H9 (cell line): ENCODE measurements around the gene EED. TPM values are rescaled to one million over a fixed set of nuclear protein-coding genes. Genes with fewer than 3 reads are reported as not detected.

Experiments used
- DNase-seq: peaks from one replicate; pipeline ENCODE4 v3.0.0-alpha.2; 2017
- H2AFZ ChIP-seq: one replicate; pipeline ENCODE4 v1.6.1; 2013; ENCODE audit warnings: mild to moderate bottlenecking, low read length, control low read depth, moderate library complexity
- H2AK5ac ChIP-seq: 2 replicates; pipeline ENCODE4 v1.6.1; 2013; ENCODE audit warnings: low read length, control low read depth, mixed read lengths; ENCODE audit not compliant: insufficient read length
- H2BK120ac ChIP-seq: one replicate; pipeline ENCODE4 v1.6.1; 2013; ENCODE audit warnings: low read depth, mild to moderate bottlenecking, low read length, control low read depth, inconsistent platforms; ENCODE audit not compliant: poor library complexity, severe bottlenecking
- H2BK12ac ChIP-seq: 2 replicates; pipeline ENCODE4 v1.6.1; 2013; ENCODE audit warnings: low read length, control low read depth, mixed read lengths, low read depth; ENCODE audit not compliant: insufficient read length
- H2BK15ac ChIP-seq: 2 replicates; pipeline ENCODE4 v1.6.1; 2013; ENCODE audit warnings: low read depth, low read length, control low read depth
- H2BK20ac ChIP-seq: one replicate; pipeline ENCODE4 v1.6.1; 2013; ENCODE audit warnings: low read depth, mild to moderate bottlenecking, low read length, control low read depth, inconsistent platforms; ENCODE audit not compliant: poor library complexity, severe bottlenecking
- H2BK5ac ChIP-seq: 2 replicates; pipeline ENCODE4 v1.6.1; 2013; ENCODE audit warnings: low read length, control low read depth, mixed read lengths; ENCODE audit not compliant: insufficient read length
- H3K14ac ChIP-seq: 2 replicates; pipeline ENCODE4 v1.6.1; 2013; ENCODE audit warnings: low read length, control low read depth; ENCODE audit not compliant: insufficient read depth
- H3K18ac ChIP-seq: 2 replicates; pipeline ENCODE4 v1.6.1; 2013; ENCODE audit warnings: low read depth, mild to moderate bottlenecking, mixed read lengths, low read length, control low read depth; ENCODE audit not compliant: insufficient read length
- H3K23ac ChIP-seq: 2 replicates; pipeline ENCODE4 v1.6.1; 2013; ENCODE audit warnings: low read length, control low read depth, mixed read lengths, low read depth; ENCODE audit not compliant: insufficient read length
- H3K23me2 ChIP-seq: 2 replicates; pipeline ENCODE4 v1.6.1; 2013; ENCODE audit warnings: low read depth, mild to moderate bottlenecking, mixed read lengths, low read length, control low read depth; ENCODE audit not compliant: insufficient read length, poor library complexity, severe bottlenecking
- H3K27ac ChIP-seq: 2 replicates; pipeline ENCODE4 v1.5.1; 2013; ENCODE audit warnings: low read length, control low read depth, mixed read lengths, low read depth; ENCODE audit not compliant: insufficient read length
- H3K27me3 ChIP-seq: 2 replicates; pipeline ENCODE4 v1.6.1; 2013; ENCODE audit warnings: low read length, control low read depth, inconsistent platforms; ENCODE audit not compliant: insufficient read depth
- H3K4ac ChIP-seq: 2 replicates; pipeline ENCODE4 v1.6.1; 2013; ENCODE audit warnings: low read depth, mild to moderate bottlenecking, control low read depth, inconsistent platforms, low read length, moderate library complexity
- H3K4me1 ChIP-seq: 2 replicates; pipeline ENCODE4 v1.6.1; 2013; ENCODE audit warnings: low read length, control low read depth, inconsistent platforms; ENCODE audit not compliant: insufficient read depth
- H3K4me2 ChIP-seq: 2 replicates; pipeline ENCODE4 v1.6.1; 2013; ENCODE audit warnings: low read length, control low read depth, mixed read lengths; ENCODE audit not compliant: insufficient read length, insufficient read depth
- H3K56ac ChIP-seq: 2 replicates; pipeline ENCODE4 v1.6.1; 2013; ENCODE audit warnings: low read depth, mild to moderate bottlenecking, mixed read lengths, low read length, control low read depth; ENCODE audit not compliant: insufficient read length
- H3K79me1 ChIP-seq: 2 replicates; pipeline ENCODE4 v1.6.1; 2013; ENCODE audit warnings: low read depth, mild to moderate bottlenecking, moderate library complexity, low read length, control low read depth, inconsistent platforms; ENCODE audit not compliant: insufficient read depth, poor library complexity, severe bottlenecking
- H3K79me2 ChIP-seq: 2 replicates; pipeline ENCODE4 v1.6.1; 2013; ENCODE audit warnings: low read length, control low read depth, inconsistent platforms; ENCODE audit not compliant: insufficient read depth
- H3K9ac ChIP-seq: 2 replicates; pipeline ENCODE4 v1.6.1; 2013; ENCODE audit warnings: low read length, control low read depth, mixed read lengths; ENCODE audit not compliant: insufficient read length; ENCODE audit errors: extremely low read depth
- H3K9me3 ChIP-seq: one replicate; pipeline ENCODE4 v1.6.1; 2013; ENCODE audit warnings: low read depth, low read length, inconsistent platforms; ENCODE audit not compliant: control insufficient read depth
- H3T11ph ChIP-seq: one replicate; pipeline ENCODE4 v1.6.1; 2013; ENCODE audit warnings: mild to moderate bottlenecking, low read length, control low read depth, inconsistent platforms
- H4K20me1 ChIP-seq: one replicate; pipeline ENCODE4 v1.6.1; 2013; ENCODE audit not compliant: control insufficient read depth, insufficient read length, insufficient read depth
- H4K5ac ChIP-seq: 2 replicates; pipeline ENCODE4 v1.6.1; 2013; ENCODE audit warnings: low read depth, mild to moderate bottlenecking, mixed read lengths, low read length, control low read depth; ENCODE audit not compliant: insufficient read length
- H4K8ac ChIP-seq: replicated peaks from 2 replicates; pipeline ENCODE4 v1.6.1; 2013; ENCODE audit warnings: low read length, control low read depth, mixed read lengths, low read depth; ENCODE audit not compliant: insufficient read length
- H4K91ac ChIP-seq: 2 replicates; pipeline ENCODE4 v1.6.1; 2013; ENCODE audit warnings: low read depth, mild to moderate bottlenecking, moderate library complexity, mixed read lengths, low read length, control low read depth; ENCODE audit not compliant: insufficient read length
- H3K27ac Mint-ChIP-seq, 3 experiments: 2 replicates in 2 of 3; 3 replicates in 1 of 3; pipeline ENCODE4 v1.8.0; 2020 to 2021; ENCODE audit warnings: mixed read lengths in 3 of 3, mild to moderate bottlenecking in 1 of 3, moderate library complexity in 1 of 3
- H3K27me3 Mint-ChIP-seq: 2 replicates; pipeline ENCODE4 v1.8.0; 2021; ENCODE audit warnings: low read depth, mild to moderate bottlenecking, moderate library complexity, mixed read lengths
- H3K36me3 Mint-ChIP-seq, 3 experiments: 2 replicates in 2 of 3; 3 replicates in 1 of 3; pipeline ENCODE4 v1.8.0; 2020 to 2021; ENCODE audit warnings: low read depth in 3 of 3, mixed read lengths in 3 of 3; ENCODE audit not compliant: insufficient read depth in 1 of 3
- H3K4me1 Mint-ChIP-seq, 2 experiments: 2 replicates each; pipeline ENCODE4 v1.8.0; 2020; ENCODE audit warnings: mixed read lengths in 2 of 2
- H3K4me3 Mint-ChIP-seq, 2 experiments: 2 replicates in 1 of 2; 3 replicates in 1 of 2; pipeline ENCODE4 v1.8.0; 2020 to 2021; ENCODE audit warnings: mild to moderate bottlenecking in 2 of 2, mixed read lengths in 2 of 2, moderate library complexity in 1 of 2
- H3K9me3 Mint-ChIP-seq, 2 experiments: 2 replicates in 1 of 2; 3 replicates in 1 of 2; pipeline ENCODE4 v1.8.0; 2020; ENCODE audit warnings: mild to moderate bottlenecking in 2 of 2, mixed read lengths in 2 of 2, moderate library complexity in 1 of 2
- WGBS: extraction: QIAGEN DNeasy Blood & Tissue Kit; methylation state at CpG from one replicate; pipeline ENCODE4 v1.1.7; 2013; ENCODE audit warnings: missing lambda C conversion rate, low lambda C conversion rate, mixed read lengths; ENCODE audit not compliant: insufficient read length; ENCODE audit errors: extremely low coverage; 5-methylcytosine and 5-hydroxymethylcytosine counted together
- total RNA-seq: library from RNA; stranded (reverse); gene quantifications from 2 replicates; pipeline ENCODE4 v1.2.1, GENCODE V29; 2021
- TF ChIP-seq, protein P1 (sequence below): fragments of 200-600 bp; sonication (generic); conservative IDR thresholded peaks from 3 replicates; pipeline ENCODE4 v1.8.0; 2021; ENCODE audit warnings: antibody characterized with exemption, mild to moderate bottlenecking

Gene EED
- total RNA-seq, 1 experiment from 2014 or later: 34.1 TPM

DNA sequence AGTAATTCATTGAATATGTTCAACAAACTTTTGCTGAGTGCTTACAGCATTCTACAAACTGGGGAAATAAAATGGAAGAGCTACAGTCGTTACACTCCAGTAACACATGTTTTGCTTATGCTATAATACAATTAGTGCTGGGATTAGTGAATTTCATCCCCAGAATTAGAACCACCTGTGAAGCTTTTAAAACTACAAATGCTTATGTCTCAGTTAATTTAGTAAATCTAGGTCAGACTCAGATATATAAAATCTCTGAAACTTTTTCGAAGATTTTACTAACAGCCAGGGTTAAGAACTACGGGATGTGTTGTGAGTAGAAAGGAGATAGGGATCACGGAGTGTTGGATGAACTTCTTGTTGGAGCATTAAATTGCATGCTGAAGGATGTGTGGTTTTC, 33.7 kb upstream of the EED start:
- H3K9me3 ChIP-seq: no peaks in the 10 kb centered on the region
- no peak overlapping the region for H2BK12ac ChIP-seq
- H2BK120ac ChIP-seq: no peak overlapping the region
- no peak overlapping the region for H3K56ac ChIP-seq
- no peak overlapping the region for H4K91ac ChIP-seq
- Mint-ChIP-seq H3K9me3 (no peaks in the 10 kb centered on the region), H3K4me1 (no peaks in the 10 kb centered on the region), H3K27me3 (no peaks in the 10 kb centered on the region; the same call in 1 of the 2 replicates), H3K4me3 (no peak overlapping the region), H3K27ac (no peak overlapping the region), H3K36me3 (no peaks in the 10 kb centered on the region)
- H4K20me1 ChIP-seq: no peaks in the 10 kb centered on the region
- H3K23me2 ChIP-seq: no peaks in the 10 kb centered on the region
- no peak overlapping the region for H3K14ac ChIP-seq
- no peak overlapping the region for H3K18ac ChIP-seq
- H2AFZ ChIP-seq: no peak overlapping the region
- no peak overlapping the region for H2AK5ac ChIP-seq
- H3T11ph ChIP-seq: no peak overlapping the region
- TF ChIP-seq, protein P1, sequence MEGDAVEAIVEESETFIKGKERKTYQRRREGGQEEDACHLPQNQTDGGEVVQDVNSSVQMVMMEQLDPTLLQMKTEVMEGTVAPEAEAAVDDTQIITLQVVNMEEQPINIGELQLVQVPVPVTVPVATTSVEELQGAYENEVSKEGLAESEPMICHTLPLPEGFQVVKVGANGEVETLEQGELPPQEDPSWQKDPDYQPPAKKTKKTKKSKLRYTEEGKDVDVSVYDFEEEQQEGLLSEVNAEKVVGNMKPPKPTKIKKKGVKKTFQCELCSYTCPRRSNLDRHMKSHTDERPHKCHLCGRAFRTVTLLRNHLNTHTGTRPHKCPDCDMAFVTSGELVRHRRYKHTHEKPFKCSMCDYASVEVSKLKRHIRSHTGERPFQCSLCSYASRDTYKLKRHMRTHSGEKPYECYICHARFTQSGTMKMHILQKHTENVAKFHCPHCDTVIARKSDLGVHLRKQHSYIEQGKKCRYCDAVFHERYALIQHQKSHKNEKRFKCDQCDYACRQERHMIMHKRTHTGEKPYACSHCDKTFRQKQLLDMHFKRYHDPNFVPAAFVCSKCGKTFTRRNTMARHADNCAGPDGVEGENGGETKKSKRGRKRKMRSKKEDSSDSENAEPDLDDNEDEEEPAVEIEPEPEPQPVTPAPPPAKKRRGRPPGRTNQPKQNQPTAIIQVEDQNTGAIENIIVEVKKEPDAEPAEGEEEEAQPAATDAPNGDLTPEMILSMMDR: no peak
- no peak overlapping the region for H3K27ac ChIP-seq
- WGBS: no CpG with 5 or more reads among the region's 4 CpGs
- no peak overlapping the region for H2BK15ac ChIP-seq
- DNase-seq: no peak
- no peak overlapping the region for H3K23ac ChIP-seq
- H4K8ac ChIP-seq: no peak overlapping the region
- no peaks in the 10 kb centered on the region for H3K4me1 ChIP-seq
- H3K9ac ChIP-seq: no peak overlapping the region
- H3K79me1 ChIP-seq: no peaks in the 10 kb centered on the region
- no peak overlapping the region for H3K4me2 ChIP-seq
- H4K5ac ChIP-seq: no peak overlapping the region
- H3K4ac ChIP-seq: no peak overlapping the region
- no peaks in the 10 kb centered on the region for H3K79me2 ChIP-seq
- H3K27me3 ChIP-seq: no peaks in the 10 kb centered on the region
- no peak overlapping the region for H2BK20ac ChIP-seq
- H2BK5ac ChIP-seq: no peak overlapping the region
